Measurements from ENCODE around the gene CDC14A.

GRCh38 chr1:100392756-100393155 is 40.5 kb downstream of the CDC14A start:
- TF ChIP-seq POLR2AphosphoS5 (IDR thresholded peaks at IDR 0.05; ENCODE audit: low read depth, low read length) (no peak), POLR2A (IDR thresholded peaks at IDR 0.05; ENCODE audit: low read depth, low read length) (no peak), POU2F2 (IDR thresholded peaks at IDR 0.05; ENCODE audit: low read depth, low read length) (no peak)

Data from GM12891 (cell line).